Upper lobe of right lung (tissue), 1 donor: ENCODE data around the gene FOXA1. TPM values are rescaled to one million over a fixed set of nuclear protein-coding genes. Genes with fewer than 3 reads are reported as not detected.

ENCODE experiments used
- ATAC-seq: fragments of 200-7000 bp; cut with Tn5 transposase; one replicate; pipeline ENCODE4 v1.9.1; 2020; ENCODE audit warnings: mild to moderate bottlenecking, moderate library complexity
- DNase-seq: peaks from one replicate; pipeline ENCODE4 v3.0.0-alpha.2; 2020
- H3K27ac ChIP-seq: fragments of 200-600 bp; one replicate; pipeline ENCODE4 v1.8.0; 2022
- H3K27me3 ChIP-seq: fragments of 200-600 bp; one replicate; pipeline ENCODE4 v1.8.0; 2022; ENCODE audit warnings: mild to moderate bottlenecking
- H3K36me3 ChIP-seq: fragments of 200-600 bp; one replicate; pipeline ENCODE4 v1.8.0; 2022
- H3K4me1 ChIP-seq: fragments of 200-600 bp; one replicate; pipeline ENCODE4 v1.8.0; 2022
- H3K4me3 ChIP-seq: fragments of 200-600 bp; one replicate; pipeline ENCODE4 v1.8.0; 2022; ENCODE audit warnings: mild to moderate bottlenecking
- H3K9me3 ChIP-seq: fragments of 200-600 bp; one replicate; pipeline ENCODE4 v1.8.0; 2022
- CTCF ChIP-seq: fragments of 200-600 bp; IDR thresholded peaks from one replicate; pipeline ENCODE4 v1.8.0; 2022; ENCODE audit warnings: antibody characterized with exemption
- intact Hi-C: fragments of 100-400 bp; cut with DNase I; formaldehyde crosslinking; loops from one replicate; pipeline ENCODE4 v1.11.0; 2022
- total RNA-seq: library from RNA; stranded (reverse); fragmentation: NEBNext Ultra II Directional; extraction: Animal tissue kit (Norgen Biotek cat#: 25700); gene quantifications from one replicate; pipeline ENCODE4 v1.2.1, GENCODE V29; 2021
- donor health status: DM: no; HTN: yes; CAD: no; lungs with severe emphysema.

FOXA1 gene
- total RNA-seq, 1 donor from 2014 or later = 20.6 TPM

- H3K27ac ChIP-seq = no peak overlapping the region
- intact Hi-C loops = no loop called here
- no peak for TF ChIP-seq CTCF
- no peaks in the 10 kb centered on the region for H3K4me1 ChIP-seq
- H3K9me3 ChIP-seq = peaks cover 8% of the 10 kb centered on the region
- DNase-seq = no peak
- ATAC-seq = no peak
- no peaks in the 10 kb centered on the region for H3K36me3 ChIP-seq
- H3K27me3 ChIP-seq = peaks cover 16% of the 10 kb centered on the region
- no peak overlapping the region for H3K4me3 ChIP-seq
These were observed 25.8 kb upstream of the FOXA1 start for GRCh38 chr14:37620856-37621255.

GRCh38 chr14:37618498-37619028 is 23.5 kb upstream of the FOXA1 start:
- Histone ChIP-seq H3K9me3 (peaks cover 23% of the 10 kb centered on the region), H3K27me3 (peaks cover 8% of the 10 kb centered on the region), H3K4me1 (no peaks in the 10 kb centered on the region), H3K36me3 (no peaks in the 10 kb centered on the region), H3K27ac (no peak overlapping the region), H3K4me3 (no peak overlapping the region)
- intact Hi-C loops = loop anchor here (5.0 kb wide), 1 partner anchor 1026 kb away; no protein-coding TSS in a partner anchor
- TF ChIP-seq CTCF = no peak
- DNase-seq = no peak
- ATAC-seq = no peak

- peaks cover 8% of the 10 kb centered on the region for H3K27me3 ChIP-seq
- intact Hi-C loops = loop anchor here (5.0 kb wide), 1 partner anchor 1026 kb away; no protein-coding TSS in a partner anchor
- no peak for TF ChIP-seq CTCF
- DNase-seq (no peak), ATAC-seq (no peak)
- H3K36me3 ChIP-seq = no peaks in the 10 kb centered on the region
- H3K4me3 ChIP-seq = no peak overlapping the region
- no peak overlapping the region for H3K27ac ChIP-seq
- H3K4me1 ChIP-seq = no peaks in the 10 kb centered on the region
- H3K9me3 ChIP-seq = peaks cover 23% of the 10 kb centered on the region
These were observed 22.9 kb upstream of the FOXA1 start for GRCh38 chr14:37617864-37618365.

- H3K4me3 ChIP-seq = no peak overlapping the region
- no peaks in the 10 kb centered on the region for H3K36me3 ChIP-seq
- no peak overlapping the region for H3K27ac ChIP-seq
- DNase-seq (no peak), ATAC-seq (no peak)
- H3K27me3 ChIP-seq = peaks cover 4% of the 10 kb centered on the region
- intact Hi-C loops = loop anchor here (5.0 kb wide), 1 partner anchor 1025 kb away; no protein-coding TSS in a partner anchor
- no peaks in the 10 kb centered on the region for H3K4me1 ChIP-seq
- no peak for TF ChIP-seq CTCF
- peaks cover 23% of the 10 kb centered on the region for H3K9me3 ChIP-seq
These were observed 21.8 kb upstream of the FOXA1 start for GRCh38 chr14:37616853-37617252.

GRCh38 chr14:37615582-37616289 is 20.7 kb upstream of the FOXA1 start:
- ATAC-seq = no peak
- no peaks in the 10 kb centered on the region for H3K4me1 ChIP-seq
- TF ChIP-seq CTCF = no peak
- intact Hi-C loops = loop anchor here (5.0 kb wide), 1 partner anchor 1023 kb away; no protein-coding TSS in a partner anchor
- no peak overlapping the region for H3K4me3 ChIP-seq
- no peak overlapping the region for H3K27ac ChIP-seq
- H3K36me3 ChIP-seq = no peaks in the 10 kb centered on the region
- peaks cover 4% of the 10 kb centered on the region for H3K27me3 ChIP-seq
- no peak for DNase-seq
- H3K9me3 ChIP-seq = peaks cover 23% of the 10 kb centered on the region
